ENCODE results near the gene ASIC1.

ASIC1 gene

DNA sequence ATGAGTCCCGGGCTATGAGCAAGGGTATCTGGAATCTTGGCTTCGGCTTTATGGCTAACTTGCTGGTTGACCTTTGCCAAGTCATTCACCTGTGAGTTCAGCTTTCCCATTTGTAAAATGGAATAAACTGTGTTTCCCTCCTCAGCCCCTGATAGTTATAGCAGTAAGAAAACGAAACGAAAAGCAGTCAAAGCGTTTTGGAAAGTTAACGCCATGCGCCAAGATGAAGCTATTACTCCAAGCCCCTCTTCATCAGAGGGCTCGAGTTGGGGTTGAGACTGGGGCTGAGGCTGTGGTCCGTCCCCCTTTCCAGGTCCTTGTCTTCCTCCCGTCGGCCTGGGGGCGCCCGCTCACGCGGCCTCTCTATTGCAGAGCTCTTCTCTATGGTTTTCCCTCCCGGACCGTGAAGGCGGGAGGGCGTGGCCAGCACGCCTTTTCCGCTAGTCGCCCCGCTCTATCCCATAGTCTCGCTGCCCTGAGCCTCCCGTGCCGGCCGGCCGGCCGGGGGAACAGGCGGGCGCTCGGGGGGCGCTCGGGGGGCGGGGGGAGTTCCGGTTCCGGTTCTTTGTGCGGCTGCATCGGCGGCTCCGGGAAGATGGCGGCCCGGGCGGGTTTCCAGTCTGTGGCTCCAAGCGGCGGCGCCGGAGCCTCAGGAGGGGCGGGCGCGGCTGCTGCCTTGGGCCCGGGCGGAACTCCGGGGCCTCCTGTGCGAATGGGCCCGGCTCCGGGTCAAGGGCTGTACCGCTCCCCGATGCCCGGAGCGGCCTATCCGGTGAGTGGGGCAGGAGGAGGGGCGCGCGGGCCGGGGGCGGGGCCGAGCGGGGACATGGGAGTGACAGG is 27.6 kb downstream of the ASIC1 start, which contains the start of gene SMARCD1:
SMARCD1 (plus strand) TSS at position 568 of the 840 bp plus-strand sequence; CDS start at position 596, 28 bp downstream.
- DNase-seq (ENCODE audit: low read depth in 2 of 2) = peak; percentile 71 to 82

GRCh38 chr12:50085615-50086072 is 28.2 kb downstream of the ASIC1 start:
- DNase-seq (ENCODE audit: low read depth in 2 of 2) = no peak

DNA sequence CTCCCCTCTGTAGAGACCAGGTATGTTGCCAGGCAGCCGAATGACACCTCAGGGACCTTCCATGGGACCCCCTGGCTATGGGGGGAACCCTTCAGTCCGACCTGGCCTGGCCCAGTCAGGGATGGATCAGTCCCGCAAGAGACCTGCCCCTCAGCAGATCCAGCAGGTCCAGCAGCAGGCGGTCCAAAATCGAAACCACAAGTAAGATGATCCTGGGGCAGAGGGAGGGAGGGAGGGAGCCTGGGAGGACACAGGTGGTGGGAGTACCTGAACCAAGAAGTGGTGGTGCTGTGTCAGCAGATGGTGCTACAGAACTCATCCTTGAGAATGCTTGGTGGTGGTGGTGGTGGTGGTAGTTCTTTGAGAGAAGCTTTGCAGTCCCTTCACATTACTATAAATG is 28.8 kb downstream of the ASIC1 start:
- DNase-seq (ENCODE audit: low read depth in 2 of 2) = no peak

DNA sequence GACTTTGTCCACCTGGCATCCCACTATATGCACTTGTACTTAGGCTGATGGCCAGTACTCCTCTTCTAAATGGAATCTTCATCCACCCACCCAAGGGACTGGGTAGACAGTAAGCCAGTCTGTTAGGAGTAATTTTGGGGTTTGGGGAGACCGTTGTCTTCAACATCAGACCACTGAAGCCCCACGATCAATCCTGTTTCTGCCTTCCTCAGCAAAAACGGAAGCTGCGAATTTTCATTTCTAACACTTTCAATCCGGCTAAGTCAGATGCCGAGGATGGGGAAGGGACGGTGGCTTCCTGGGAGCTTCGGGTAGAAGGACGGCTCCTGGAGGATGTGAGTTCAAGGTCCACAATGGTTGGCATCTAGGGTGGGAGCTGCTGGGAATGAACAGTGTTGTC is 29.8 kb downstream of the ASIC1 start:
- DNase-seq (ENCODE audit: low read depth in 2 of 2) = no peak

DNA sequence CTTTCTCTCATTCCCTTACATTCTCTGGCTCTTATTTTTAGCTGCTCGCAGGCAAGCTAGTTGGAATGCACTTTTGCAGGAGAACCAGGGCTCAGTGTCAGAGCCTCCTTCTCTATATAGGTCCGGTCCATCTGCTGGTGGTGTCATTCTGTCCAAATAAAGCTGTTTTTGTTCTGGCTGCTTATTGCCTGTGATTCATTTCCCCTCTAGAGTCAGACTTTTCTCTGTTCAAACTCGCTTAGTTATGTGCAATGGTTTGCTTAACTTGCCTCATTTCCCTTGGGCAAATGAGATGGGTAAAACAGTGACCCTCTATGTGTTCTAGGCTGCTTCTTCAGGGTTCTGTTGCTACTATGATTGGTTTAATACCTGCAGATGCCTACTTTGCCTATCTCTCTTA is 30.6 kb downstream of the ASIC1 start:
- DNase-seq (ENCODE audit: low read depth in 2 of 2) = no peak

DNA sequence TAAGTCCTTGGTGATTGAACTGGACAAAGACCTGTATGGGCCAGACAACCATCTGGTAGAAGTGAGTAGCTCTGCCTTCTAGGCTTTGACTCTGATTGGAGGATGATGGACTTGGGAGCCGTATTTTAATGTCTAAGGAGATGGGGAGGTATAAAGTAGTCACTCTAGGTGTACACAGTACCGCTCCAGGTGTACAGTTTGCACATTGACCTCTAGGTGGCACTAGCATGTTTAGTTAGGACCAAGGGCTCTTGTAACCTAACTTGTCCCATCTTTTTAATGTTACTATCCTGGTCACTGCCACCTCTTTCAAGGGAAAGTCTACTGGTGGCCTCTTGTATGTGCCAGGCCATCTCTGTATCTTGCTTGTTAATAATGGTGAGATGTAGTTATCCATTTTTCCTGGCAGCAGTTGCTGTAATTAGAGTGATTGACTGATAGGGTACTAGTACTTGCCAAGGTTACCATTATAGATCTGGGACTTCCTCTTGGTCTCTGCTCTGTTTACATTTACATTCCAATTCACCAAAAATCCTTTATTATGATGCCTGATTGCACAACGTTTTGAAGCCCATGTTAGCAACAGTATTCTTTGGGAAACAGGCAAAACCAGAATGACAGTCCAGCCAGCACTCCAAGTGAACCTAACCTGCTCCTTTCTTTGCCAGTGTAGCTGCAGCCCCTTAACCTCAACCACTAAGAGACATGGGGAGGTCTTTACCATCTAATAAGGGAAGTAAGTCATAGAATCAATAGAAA is 31.4 kb downstream of the ASIC1 start:
- peak in 1 of 2 experiments; percentile 47 for DNase-seq (ENCODE audit: low read depth in 2 of 2)

GRCh38 chr12:50089730-50090129 is 32.3 kb downstream of the ASIC1 start:
- no peak for DNase-seq (ENCODE audit: low read depth in 2 of 2)

GRCh38 chr12:50090391-50090790 is 33.0 kb downstream of the ASIC1 start:
- DNase-seq (ENCODE audit: low read depth in 2 of 2) = no peak

DNA sequence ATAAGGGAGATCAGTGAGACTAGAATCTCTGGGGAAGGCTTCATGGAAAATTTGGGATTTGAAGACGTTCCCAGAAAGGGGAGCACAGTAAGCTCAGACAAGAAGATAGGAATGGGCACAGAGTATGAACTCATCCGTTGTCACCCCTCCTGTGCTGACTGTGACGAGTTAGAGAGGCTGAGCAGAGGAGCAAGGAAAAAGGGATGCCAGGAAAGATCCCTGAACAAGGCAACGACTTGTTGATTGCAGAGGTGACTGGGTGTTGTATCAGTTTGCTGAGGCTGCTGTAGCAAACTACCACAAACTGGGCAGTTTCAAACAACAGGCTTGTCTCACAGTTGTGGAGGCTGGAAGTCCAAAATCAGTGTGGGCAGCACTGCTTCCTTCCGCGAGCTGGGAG is 40.6 kb downstream of the ASIC1 start:
- no peak for DNase-seq (ENCODE audit: low read depth in 2 of 2)

GRCh38 chr12:50099302-50100008 is 42.1 kb downstream of the ASIC1 start:
- DNase-seq (ENCODE audit: low read depth in 2 of 2) = no peak

DNA sequence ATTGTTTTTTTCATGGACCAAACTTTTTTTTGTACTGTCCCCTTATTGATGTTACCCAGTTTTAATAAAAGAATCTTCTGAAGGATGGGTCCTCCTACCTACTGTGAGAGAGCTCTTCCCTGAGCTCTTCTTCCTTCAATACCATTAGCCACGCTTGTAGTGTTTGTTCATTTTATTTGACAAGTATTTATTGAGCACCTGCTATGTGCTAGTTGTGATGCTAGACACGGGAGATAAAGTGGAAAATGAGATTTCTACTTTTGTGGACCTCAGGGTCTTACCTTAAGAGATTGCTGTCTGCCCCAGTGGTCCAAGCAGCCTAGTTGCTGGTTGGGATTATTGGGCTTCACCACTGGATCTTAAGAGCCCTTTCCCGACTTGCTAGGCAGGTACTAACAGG is 43.2 kb downstream of the ASIC1 start:
- no peak for DNase-seq (ENCODE audit: low read depth in 2 of 2)

DNA sequence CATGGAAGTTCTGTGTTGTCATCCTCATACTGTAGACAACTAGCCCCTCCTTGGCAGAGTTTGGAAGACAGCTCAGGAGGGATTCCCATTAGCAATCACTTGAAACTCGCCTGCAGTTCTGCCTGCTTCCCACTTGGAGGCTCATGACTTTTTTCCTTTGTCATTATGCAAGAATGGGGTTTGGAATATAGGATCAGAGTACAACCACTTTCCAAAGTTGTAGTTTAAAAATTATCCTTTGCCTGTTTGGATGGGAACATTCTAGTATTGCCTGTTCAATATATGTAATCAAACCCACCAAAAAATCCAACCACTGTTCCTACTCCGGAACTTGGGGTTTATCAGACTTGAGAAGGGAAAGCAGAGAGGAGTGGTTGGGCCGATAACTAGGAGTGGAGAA is 44.3 kb downstream of the ASIC1 start:
- no peak for DNase-seq (ENCODE audit: low read depth in 2 of 2)

DNA sequence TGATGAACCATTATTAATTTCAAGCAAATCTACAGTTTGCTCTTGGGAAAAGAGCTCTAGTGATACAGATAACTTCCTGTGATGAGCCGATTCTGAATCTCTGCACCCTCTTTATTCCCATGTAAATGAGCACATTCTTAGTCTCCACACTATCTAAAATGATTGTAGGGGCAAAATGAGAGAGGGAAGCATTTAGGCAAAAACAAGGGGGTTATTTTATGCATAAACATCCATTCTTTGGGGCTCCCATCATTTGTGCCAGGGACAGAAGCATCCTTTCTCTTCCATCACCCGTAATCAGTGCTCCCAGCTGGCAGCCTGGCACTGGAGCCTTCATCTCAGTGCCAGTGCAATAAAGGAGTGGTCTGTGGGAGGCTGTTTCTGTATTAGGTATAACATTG is 44.7 kb downstream of the ASIC1 start:
- DNase-seq (ENCODE audit: low read depth in 2 of 2) = no peak

DNA sequence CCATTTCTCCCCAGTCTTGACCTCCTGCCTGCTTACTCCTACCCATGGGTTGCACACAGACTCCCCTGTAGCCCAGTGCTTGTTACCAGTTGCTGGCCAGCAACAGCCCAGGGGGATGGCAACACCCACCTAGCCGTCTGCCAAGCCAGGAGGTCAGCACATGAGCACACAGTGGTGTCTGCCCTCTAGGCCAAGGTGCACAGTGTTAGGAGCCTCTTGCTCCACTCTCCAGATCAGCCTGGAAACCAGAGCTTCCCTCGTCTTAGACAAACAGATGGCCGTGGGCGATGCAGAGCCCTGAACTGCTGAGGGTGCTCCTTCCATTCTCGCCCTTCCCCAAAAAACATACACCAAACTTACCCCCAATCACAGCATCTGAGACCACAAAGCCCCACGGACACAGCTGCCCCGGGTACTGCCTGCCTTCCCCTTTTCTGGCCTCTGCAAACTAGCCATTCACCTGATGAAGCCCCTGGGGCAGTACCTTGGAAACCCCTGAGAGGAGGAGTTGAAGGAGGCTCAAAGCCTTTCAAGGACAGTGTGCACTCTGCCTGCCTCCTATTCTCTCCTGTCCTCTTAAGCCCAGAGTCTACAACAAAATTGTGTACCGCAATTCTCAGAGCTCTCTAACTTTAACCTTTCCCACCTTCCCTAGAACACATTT is 45.4 kb downstream of the ASIC1 start:
- no peak for DNase-seq (ENCODE audit: low read depth in 2 of 2)

- no peak for DNase-seq (ENCODE audit: low read depth in 2 of 2)
Observed at GRCh38 chr12:50103351-50103750, 46.0 kb downstream of the ASIC1 start.

GRCh38 chr12:50103767-50104321 is 46.4 kb downstream of the ASIC1 start, which contains the start of gene GPD1:
Gene GPD1, plus strand, starts transcription at chr12:50104008. Its CDS starts 43 bp downstream, at chr12:50104051.
- DNase-seq (ENCODE audit: low read depth in 2 of 2) = peak in 1 of 2 experiments; percentile 18

DNA sequence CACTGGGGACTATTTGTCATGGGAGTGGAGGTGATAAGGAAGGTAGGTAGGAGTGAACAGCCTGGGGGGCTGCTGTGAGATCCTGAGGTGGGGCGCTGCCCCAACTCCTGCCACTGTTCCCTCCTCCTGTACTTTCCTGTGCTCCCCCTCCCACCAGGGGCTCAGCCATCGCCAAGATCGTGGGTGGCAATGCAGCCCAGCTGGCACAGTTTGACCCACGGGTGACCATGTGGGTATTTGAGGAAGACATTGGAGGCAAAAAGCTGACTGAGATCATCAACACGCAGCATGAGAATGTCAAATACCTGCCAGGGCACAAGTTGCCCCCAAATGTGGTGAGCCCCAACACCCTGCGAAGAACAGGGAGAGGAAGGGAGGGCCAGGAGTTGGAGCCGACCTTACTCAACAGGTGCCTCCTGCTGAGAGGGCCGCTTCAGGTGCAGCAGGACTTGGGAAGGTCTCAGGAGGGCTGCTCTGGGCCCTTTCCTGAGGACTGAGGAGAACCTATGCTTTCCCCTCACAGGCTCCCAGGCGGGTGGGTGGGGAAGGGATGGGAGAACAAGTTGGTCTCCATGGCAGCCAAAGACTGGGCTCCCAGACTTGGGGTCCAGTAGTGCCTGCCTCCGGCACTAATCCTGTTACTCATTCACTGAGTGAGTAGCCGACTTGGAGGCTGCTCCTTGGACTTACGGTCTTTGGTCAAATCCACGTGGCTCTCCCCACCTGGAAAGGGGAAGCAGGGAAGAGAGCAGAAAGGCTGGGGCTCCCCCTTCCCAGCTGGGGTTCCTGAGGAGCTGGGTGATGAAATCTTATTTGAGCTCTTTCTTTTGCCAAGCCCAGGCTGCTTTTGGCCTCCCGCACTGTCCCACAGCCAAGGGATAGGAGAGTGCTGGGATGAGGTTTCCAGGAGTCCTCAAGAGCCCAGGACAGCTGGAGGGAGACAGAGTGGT is 47.3 kb downstream of the ASIC1 start:
- no peak for DNase-seq (ENCODE audit: low read depth in 2 of 2)

DNA sequence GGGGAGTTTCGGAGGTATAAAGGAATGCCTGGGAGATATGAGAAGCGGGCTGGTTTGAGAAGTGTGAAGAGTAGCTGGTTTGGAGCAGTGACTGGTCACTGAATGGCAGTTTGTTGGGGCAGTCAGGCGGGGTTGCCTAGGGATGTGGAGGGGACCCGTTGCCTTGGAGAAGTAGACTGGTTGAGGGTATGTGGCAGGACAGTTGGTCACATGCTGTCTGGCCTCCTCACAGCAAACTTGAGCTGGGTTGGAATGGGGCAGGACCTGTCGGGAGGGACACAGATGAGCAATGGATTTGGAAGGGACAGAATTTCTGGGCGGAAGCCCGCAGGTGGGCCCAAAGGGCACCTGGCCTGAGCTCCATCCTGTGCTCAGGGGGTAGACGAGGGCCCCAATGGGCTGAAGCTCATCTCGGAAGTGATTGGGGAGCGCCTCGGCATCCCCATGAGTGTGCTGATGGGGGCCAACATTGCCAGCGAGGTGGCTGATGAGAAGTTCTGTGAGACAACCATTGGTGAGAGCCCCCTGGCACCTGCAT is 48.6 kb downstream of the ASIC1 start:
- no peak for DNase-seq (ENCODE audit: low read depth in 2 of 2)

DNA sequence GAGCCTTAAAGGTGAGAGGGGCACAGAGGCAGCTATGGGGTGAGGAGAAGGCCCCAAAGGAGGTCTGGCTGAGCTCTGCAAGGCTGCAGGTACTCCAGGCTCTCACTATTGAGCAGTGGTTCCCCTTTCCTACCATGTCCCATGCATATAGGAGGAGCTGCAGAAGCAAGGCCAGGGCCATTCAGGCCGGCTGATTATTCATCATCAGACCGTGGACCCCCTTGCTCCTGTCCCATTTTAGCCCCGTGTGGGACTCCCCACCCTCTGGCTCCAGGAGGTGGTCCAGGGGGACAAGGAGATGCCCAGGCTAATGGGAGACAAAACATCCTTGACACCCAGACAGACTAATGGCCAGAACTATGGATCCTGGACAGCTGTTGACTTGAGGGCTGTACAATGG is 49.5 kb downstream of the ASIC1 start:
- no peak for DNase-seq (ENCODE audit: low read depth in 2 of 2)

Measured in stimulated activated CD4-positive, alpha-beta T cell treated with anti-CD3 and anti-CD28 coated beads, Interleukin-12 subunit alpha, Interleukin-12 subunit beta, amount 100 ng/mL, for 24 hours (primary cell).